Body of pancreas (tissue), 4 donors: ENCODE data around the gene MAN2A1. TPM values are rescaled to one million over a fixed set of nuclear protein-coding genes. Genes with fewer than 3 reads are reported as not detected.

Experiments
- ATAC-seq: fragments of 150-250 bp; one replicate; pipeline ENCODE4 v1.9.1; 2016
- DNase-seq, 4 donors: peaks; one replicate each; pipeline ENCODE4 v3.0.0-alpha.2; 2019
- H3K27ac ChIP-seq, 4 donors: fragments of 200-600 bp; sonication (generic); 1 replicate in 3 of 4; 2 replicates in 1 of 4; pipeline versions ENCODE4 v1.5.1 to v1.6.1; 2016 to 2019; ENCODE audit warnings: mild to moderate bottlenecking in 1 of 4, mixed read lengths in 1 of 4, moderate library complexity in 1 of 4
- H3K27me3 ChIP-seq, 2 donors: fragments of 200-600 bp; sonication (generic); one replicate each; pipeline ENCODE4 v1.6.0; 2016; ENCODE audit warnings: mild to moderate bottlenecking in 1 of 2
- H3K36me3 ChIP-seq, 2 donors: fragments of 200-600 bp; sonication (generic); replicated peaks in 1 of 2; 2 replicates each; pipeline ENCODE4 v1.5.1; 2016; ENCODE audit warnings: low read depth in 2 of 2; ENCODE audit not compliant: insufficient read depth in 1 of 2
- H3K4me1 ChIP-seq: fragments of 200-600 bp; sonication (generic); one replicate; pipeline ENCODE4 v1.6.0; 2016
- H3K4me3 ChIP-seq, 2 donors: fragments of 200-600 bp; sonication (generic); 1 replicate in 1 of 2; 2 replicates in 1 of 2; pipeline ENCODE4 v1.5.1; 2016 to 2019
- H3K9me3 ChIP-seq, 3 donors: fragments of 200-600 bp; sonication (generic); 1 replicate in 2 of 3; 2 replicates in 1 of 3; pipeline ENCODE4 v1.5.1; 2016
- POLR2A ChIP-seq, 3 donors: fragments of 450-650 bp; IDR thresholded peaks; one replicate each; pipeline ENCODE4 v1.6.1; 2016; ENCODE audit warnings: antibody characterized with exemption in 3 of 3, mild to moderate bottlenecking in 2 of 3
- WGBS, 2 donors: methylation state at CpG; one replicate each; pipeline ENCODE4 v1.1.5; 2017; 5-methylcytosine and 5-hydroxymethylcytosine counted together
- intact Hi-C: fragments of 100-400 bp; cut with DNase I; formaldehyde crosslinking; loops from one replicate; pipeline ENCODE4 v1.15.1; 2023
- total RNA-seq, 2 donors: library from RNA; depleted of rRNA; stranded (reverse); fragments of >200 nt; gene quantifications; one replicate each; pipeline ENCODE4 v1.1.0, GENCODE V29; 2016
- TF ChIP-seq, protein P1 (sequence below), 7 experiments: fragments of 450-650 bp in 4 of 7; fragments of 200-600 bp in 3 of 7; sonication (generic) in 3 of 7; IDR thresholded peaks; one replicate each; pipeline ENCODE4 v1.5.1; 2016 to 2019; ENCODE audit warnings: antibody characterized with exemption in 7 of 7

Gene MAN2A1
- total RNA-seq, 2 donors from 2014 or later = 43.8 to 61.7 TPM

DNA sequence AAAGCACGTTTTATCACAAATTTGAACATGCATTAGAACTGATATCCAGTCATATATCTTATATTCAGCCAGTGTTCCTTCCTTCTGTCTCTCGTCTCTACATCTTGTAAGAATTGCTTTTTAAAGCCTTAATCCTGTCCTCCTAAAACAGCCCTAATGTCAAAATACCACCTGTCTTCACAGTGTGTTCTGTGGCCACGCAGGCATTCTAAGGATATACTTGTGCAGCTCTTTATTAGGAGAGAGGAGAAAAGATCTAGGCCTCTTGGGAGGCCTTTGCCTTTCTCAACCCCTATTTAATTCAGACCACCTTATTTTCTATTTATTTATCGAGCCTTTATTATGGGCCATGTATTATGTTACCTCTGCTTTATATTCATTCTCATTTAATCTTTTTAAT, 78.3 kb downstream of the MAN2A1 start:
- intact Hi-C loops = no loop called here
- Histone ChIP-seq H3K4me3 (no peak overlapping the region), H3K27me3 (no peaks in the 10 kb centered on the region), H3K27ac (no peak overlapping the region), H3K4me1 (no peaks in the 10 kb centered on the region), H3K36me3 (peaks cover 2 to 4% of the 10 kb centered on the region in 2 donors), H3K9me3 (no peaks in the 10 kb centered on the region)
- no peak for DNase-seq
- TF ChIP-seq, protein P1, sequence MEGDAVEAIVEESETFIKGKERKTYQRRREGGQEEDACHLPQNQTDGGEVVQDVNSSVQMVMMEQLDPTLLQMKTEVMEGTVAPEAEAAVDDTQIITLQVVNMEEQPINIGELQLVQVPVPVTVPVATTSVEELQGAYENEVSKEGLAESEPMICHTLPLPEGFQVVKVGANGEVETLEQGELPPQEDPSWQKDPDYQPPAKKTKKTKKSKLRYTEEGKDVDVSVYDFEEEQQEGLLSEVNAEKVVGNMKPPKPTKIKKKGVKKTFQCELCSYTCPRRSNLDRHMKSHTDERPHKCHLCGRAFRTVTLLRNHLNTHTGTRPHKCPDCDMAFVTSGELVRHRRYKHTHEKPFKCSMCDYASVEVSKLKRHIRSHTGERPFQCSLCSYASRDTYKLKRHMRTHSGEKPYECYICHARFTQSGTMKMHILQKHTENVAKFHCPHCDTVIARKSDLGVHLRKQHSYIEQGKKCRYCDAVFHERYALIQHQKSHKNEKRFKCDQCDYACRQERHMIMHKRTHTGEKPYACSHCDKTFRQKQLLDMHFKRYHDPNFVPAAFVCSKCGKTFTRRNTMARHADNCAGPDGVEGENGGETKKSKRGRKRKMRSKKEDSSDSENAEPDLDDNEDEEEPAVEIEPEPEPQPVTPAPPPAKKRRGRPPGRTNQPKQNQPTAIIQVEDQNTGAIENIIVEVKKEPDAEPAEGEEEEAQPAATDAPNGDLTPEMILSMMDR (IDR thresholded peaks at IDR 0.05) = no peak
- TF ChIP-seq POLR2A (IDR thresholded peaks at IDR 0.05) = no peak
- 89 to 90% methylated on average over 4 of the region's 4 CpGs for WGBS, 2 donors
- ATAC-seq = no peak

DNA sequence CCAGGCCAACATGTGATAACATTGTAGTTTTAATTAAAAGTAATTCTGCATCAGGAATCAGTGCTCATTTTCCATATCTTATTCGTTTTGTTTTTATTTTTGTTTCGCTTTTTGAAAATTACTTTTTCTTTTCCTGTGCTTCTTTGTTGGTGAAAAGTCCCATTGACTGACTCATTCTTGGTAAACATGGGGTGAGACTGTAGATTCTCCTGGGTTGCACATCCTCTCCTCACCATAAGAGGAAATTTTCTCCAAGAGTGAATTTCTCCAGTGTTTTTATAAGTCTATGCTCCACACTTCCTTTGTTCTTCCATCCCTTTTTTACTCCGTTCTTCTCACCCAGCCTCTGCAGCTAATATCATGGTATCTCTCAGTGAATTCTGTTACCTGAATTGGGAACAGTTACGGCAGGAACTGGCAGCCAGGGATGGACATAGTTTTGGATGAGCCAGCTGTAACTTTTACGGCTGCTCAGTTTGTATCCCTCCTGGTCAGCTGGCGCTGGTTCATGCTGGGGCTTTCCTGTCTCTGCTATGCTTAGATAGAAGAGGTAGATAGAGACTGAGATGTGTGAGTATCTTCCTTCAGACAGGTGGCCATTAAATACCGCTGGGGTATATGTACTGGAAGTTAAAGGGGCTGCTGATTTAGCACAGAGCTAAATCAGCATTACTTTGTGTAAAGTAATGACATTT, 80.0 kb downstream of the MAN2A1 start:
- H3K36me3 ChIP-seq = peaks cover 2 to 4% of the 10 kb centered on the region in 2 donors
- 96 to 98% methylated on average over 7 of the region's 7 CpGs for WGBS, 2 donors

DNA sequence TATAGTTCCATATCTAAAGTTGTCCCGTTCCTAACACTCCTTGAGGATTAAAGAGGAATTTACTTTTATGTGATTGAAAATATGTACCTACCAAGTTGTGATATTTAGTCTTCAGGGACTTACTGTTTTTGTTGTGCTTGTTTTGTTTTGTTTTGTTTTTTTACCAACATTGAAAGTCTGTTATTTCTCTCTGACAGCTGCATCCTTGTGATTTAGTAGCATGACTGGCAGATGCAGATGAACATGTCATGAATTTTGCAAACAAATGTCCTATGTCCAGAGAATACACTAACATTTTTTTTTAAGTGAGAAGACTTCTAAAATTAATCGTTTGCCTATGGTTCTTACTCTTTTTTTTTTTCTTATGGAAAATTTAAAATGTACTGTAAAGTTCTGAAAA, 85.4 kb downstream of the MAN2A1 start:
- ATAC-seq (no peak), DNase-seq (no peak)
- 83 to 87% methylated on average over 2 of the region's 2 CpGs for WGBS, 2 donors
- H3K27ac ChIP-seq = no peak overlapping the region
- peaks cover 1 to 4% of the 10 kb centered on the region in 2 donors for H3K36me3 ChIP-seq
- no peak for TF ChIP-seq POLR2A (IDR thresholded peaks at IDR 0.05)
- TF ChIP-seq, protein P1 (IDR thresholded peaks at IDR 0.05) = no peak
- H3K4me3 ChIP-seq = no peak overlapping the region
- intact Hi-C loops = no loop called here
- no peaks in the 10 kb centered on the region for H3K27me3 ChIP-seq
- H3K4me1 ChIP-seq = peaks cover 12% of the 10 kb centered on the region
- H3K9me3 ChIP-seq = no peaks in the 10 kb centered on the region

More for the DNA sequence above, 80.0 kb downstream of the MAN2A1 start:
- Histone ChIP-seq H3K9me3 (no peaks in the 10 kb centered on the region), H3K4me3 (no peak overlapping the region), H3K27ac (no peak overlapping the region), H3K27me3 (no peaks in the 10 kb centered on the region), H3K4me1 (no peaks in the 10 kb centered on the region)
- intact Hi-C loops = no loop called here
- TF ChIP-seq POLR2A (IDR thresholded peaks at IDR 0.05) = no peak
- DNase-seq = no peak
- no peak for ATAC-seq

DNA sequence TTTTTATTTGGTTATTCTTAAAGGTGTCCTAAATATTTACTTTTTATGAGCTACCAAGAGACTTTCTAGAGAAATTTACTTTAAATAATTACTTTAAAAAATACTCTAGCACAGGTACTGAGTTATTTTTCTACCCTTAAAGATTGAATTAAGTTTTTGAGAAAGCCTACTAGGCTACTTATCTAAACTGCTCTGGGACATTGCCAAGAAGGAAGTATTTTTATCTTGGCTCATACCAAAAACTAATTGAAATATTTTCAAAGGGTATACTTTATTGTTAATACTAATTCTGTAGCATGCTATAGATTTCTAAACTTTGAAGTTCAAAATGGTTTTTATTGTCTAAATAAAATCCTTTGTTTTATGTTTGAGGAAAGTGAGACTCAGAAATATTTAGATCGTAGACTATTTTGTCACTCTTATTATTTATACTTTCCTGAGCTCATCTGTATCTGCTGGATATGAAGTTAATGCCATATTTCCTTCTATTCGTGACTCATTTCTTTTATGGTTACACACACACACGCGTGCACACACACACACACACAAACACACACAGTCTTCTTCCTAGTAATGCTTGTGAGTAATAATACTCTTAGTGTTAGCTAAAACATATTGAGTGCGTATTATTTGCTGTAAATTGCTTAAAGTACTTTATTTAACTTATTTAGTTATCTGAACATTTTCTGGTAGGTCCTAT, 89.5 kb downstream of the MAN2A1 start:
- 80 to 81% methylated on average over 5 of the region's 5 CpGs for whole genome bisulfite sequencing, 2 donors
- H3K9me3 ChIP-seq = no peaks in the 10 kb centered on the region
- H3K27me3 ChIP-seq = no peaks in the 10 kb centered on the region
- H3K4me3 ChIP-seq = no peak overlapping the region
- no peak overlapping the region for H3K27ac ChIP-seq
- TF ChIP-seq POLR2A (IDR thresholded peaks at IDR 0.05) = no peak
- TF ChIP-seq, protein P1 (IDR thresholded peaks at IDR 0.05) = no peak
- DNase-seq = no peak
- ATAC-seq = no peak
- H3K36me3 ChIP-seq = no peaks in the 10 kb centered on the region
- H3K4me1 ChIP-seq = peaks cover 12% of the 10 kb centered on the region
- intact Hi-C loops = no loop called here

DNA sequence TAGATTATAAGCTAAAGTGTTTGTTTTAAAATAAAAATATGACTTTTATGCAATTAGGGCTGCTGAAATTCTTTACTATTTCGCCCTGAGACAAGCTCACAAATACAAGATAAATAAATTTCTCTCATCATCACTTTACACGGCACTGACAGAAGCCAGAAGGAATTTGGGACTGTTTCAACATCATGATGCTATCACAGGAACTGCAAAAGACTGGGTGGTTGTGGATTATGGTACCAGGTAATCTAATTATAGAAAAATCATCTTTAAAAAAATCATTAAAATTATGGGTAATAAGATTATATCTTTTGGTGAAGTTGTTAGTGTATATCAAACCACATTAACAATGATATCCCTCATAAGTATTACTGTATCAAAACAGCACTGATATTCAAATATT, 95.0 kb downstream of the MAN2A1 start:
- Histone ChIP-seq H3K27ac (no peak overlapping the region), H3K4me3 (no peak overlapping the region), H3K27me3 (no peaks in the 10 kb centered on the region), H3K4me1 (no peaks in the 10 kb centered on the region), H3K36me3 (no peaks in the 10 kb centered on the region), H3K9me3 (no peaks in the 10 kb centered on the region)
- DNase-seq = no peak
- WGBS, 2 donors = 90 to 94% methylated on average over 2 of the region's 2 CpGs
- no peak for TF ChIP-seq POLR2A (IDR thresholded peaks at IDR 0.05)
- TF ChIP-seq, protein P1 (IDR thresholded peaks at IDR 0.05) = no peak
- no peak for ATAC-seq
- intact Hi-C loops = no loop called here
